ENCODE data around the gene NRXN3. TPM values are rescaled to one million over a fixed set of nuclear protein-coding genes. Genes with fewer than 3 reads are reported as not detected.

NRXN3 gene
- total and polyA plus RNA-seq, 4 donors = 0.07 to 1.2 (median 0.23) TPM

DNA sequence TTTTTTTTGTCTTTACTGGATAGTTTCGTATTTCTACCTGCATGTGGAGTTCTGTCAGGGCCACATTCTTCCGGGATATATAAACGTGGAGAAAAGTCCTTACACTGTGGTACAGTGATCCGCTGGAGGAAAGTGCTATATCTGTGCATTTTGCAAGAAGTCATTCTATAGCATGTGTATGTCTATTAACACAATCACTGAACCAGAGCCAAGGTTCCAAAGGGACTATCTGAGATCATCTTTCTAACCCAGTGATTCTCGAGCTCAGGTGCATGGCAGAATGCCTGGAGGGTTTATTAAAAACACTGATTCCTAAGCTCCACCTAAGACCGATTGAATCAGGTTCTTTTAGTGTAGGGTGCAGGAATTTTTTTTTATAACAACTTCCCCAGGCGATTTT lies 354.0 kb downstream of the NRXN3 start:
- Histone ChIP-seq H3K9me3 (ENCODE audit: control insufficient read depth in 4 of 4, low read length in 3 of 4) (no peaks in the 10 kb centered on the region), H3K4me3 (ENCODE audit: low read depth in 1 of 3, low read length in 3 of 3) (no peak overlapping the region), H3K4me1 (ENCODE audit: control insufficient read depth in 4 of 4, insufficient read depth in 4 of 4, low read length in 3 of 4) (no peaks in the 10 kb centered on the region), H3K36me3 (ENCODE audit: control insufficient read depth in 4 of 4, insufficient read depth in 3 of 4, low read depth in 1 of 4, low read length in 3 of 4) (no peaks in the 10 kb centered on the region), H3K27ac (ENCODE audit: low read depth in 1 of 2, low read length in 2 of 2) (no peak overlapping the region), H3K27me3 (ENCODE audit: control insufficient read depth in 4 of 4, insufficient read depth in 4 of 4, low read length in 3 of 4) (no peaks in the 10 kb centered on the region), H3K9ac (ENCODE audit: low read depth in 1 of 2, low read length in 2 of 2) (no peak overlapping the region)
- DNase-seq (ENCODE audit: low spot score) = no peak
- TF ChIP-seq, protein P1, sequence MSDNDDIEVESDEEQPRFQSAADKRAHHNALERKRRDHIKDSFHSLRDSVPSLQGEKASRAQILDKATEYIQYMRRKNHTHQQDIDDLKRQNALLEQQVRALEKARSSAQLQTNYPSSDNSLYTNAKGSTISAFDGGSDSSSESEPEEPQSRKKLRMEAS (IDR thresholded peaks at IDR 0.05) = no peak
- TF ChIP-seq SP1 (IDR thresholded peaks at IDR 0.05) (no peak), FOXA1 (IDR thresholded peaks at IDR 0.05) (no peak), HNF4G (IDR thresholded peaks at IDR 0.05) (no peak), JUND (IDR thresholded peaks at IDR 0.05) (no peak)
- 69% methylated on average over 7 of the region's 7 CpGs for WGBS

DNA sequence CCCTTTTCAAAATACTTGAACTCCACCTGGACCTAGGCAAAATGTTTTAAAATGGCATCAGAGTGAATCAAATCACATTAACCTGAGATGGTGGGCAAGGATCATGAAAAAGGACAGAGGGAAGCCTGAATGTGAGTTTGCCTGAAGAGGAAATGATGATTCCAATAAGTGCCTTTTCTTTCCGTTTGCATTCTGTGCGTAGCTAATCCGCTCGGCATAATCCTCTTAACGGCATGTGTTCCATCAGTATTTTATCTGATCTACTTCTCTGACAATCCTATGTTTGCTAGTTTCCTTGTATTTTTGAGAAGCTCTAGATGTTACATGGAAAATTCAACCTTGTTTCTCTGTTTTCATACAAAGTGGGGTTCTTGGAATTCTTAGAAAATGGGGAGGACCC lies 354.6 kb downstream of the NRXN3 start:
- DNase-seq (ENCODE audit: low spot score) = no peak
- H3K9ac ChIP-seq (ENCODE audit: low read depth in 1 of 2, low read length in 2 of 2) = no peak overlapping the region
- 87% methylated on average over 5 of the region's 5 CpGs for WGBS
- TF ChIP-seq TAF1 (conservative IDR thresholded peaks at IDR 0.05) = no peak
- no peak for TF ChIP-seq GABPA (IDR thresholded peaks at IDR 0.05 in 1 of 2, conservative IDR thresholded peaks at IDR 0.05 in 1 of 2)
- no peak for TF ChIP-seq NR2F2 (IDR thresholded peaks at IDR 0.05)
- H3K4me3 ChIP-seq (ENCODE audit: low read depth in 1 of 3, low read length in 3 of 3) = no peak overlapping the region
- no peaks in the 10 kb centered on the region for H3K36me3 ChIP-seq (ENCODE audit: control insufficient read depth in 4 of 4, insufficient read depth in 3 of 4, low read depth in 1 of 4, low read length in 3 of 4)
- H3K4me1 ChIP-seq (ENCODE audit: control insufficient read depth in 4 of 4, insufficient read depth in 4 of 4, low read length in 3 of 4) = no peaks in the 10 kb centered on the region
- H3K9me3 ChIP-seq (ENCODE audit: control insufficient read depth in 4 of 4, low read length in 3 of 4) = no peaks in the 10 kb centered on the region
- no peaks in the 10 kb centered on the region for H3K27me3 ChIP-seq (ENCODE audit: control insufficient read depth in 4 of 4, insufficient read depth in 4 of 4, low read length in 3 of 4)
- no peak overlapping the region for H3K27ac ChIP-seq (ENCODE audit: low read depth in 1 of 2, low read length in 2 of 2)

DNA sequence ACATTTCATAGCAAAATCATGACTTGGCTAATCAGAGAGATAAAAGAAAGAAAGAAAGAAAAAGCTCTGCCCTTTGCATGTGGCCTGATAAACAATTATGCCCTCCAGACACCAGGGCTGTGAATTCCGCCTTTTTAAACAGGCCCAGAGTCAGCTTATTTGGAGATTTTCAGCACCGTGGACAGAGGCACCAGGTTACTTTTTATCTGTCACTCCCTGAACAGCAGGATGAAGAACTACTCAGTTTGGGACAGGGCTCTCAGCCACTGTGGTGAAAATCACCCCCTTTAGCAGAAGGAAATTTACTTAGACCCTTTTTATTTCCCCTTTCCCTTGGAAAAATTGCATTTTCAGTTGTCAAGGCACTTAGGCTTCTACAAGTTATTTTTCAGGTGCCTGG lies 359.9 kb downstream of the NRXN3 start:
- no peaks in the 10 kb centered on the region for H3K36me3 ChIP-seq (ENCODE audit: control insufficient read depth in 4 of 4, insufficient read depth in 3 of 4, low read depth in 1 of 4, low read length in 3 of 4)
- DNase-seq (ENCODE audit: low spot score) = no peak
- no peak overlapping the region for H3K4me3 ChIP-seq (ENCODE audit: low read depth in 1 of 3, low read length in 3 of 3)
- no peaks in the 10 kb centered on the region for H3K27me3 ChIP-seq (ENCODE audit: control insufficient read depth in 4 of 4, insufficient read depth in 4 of 4, low read length in 3 of 4)
- TF ChIP-seq, protein P2, sequence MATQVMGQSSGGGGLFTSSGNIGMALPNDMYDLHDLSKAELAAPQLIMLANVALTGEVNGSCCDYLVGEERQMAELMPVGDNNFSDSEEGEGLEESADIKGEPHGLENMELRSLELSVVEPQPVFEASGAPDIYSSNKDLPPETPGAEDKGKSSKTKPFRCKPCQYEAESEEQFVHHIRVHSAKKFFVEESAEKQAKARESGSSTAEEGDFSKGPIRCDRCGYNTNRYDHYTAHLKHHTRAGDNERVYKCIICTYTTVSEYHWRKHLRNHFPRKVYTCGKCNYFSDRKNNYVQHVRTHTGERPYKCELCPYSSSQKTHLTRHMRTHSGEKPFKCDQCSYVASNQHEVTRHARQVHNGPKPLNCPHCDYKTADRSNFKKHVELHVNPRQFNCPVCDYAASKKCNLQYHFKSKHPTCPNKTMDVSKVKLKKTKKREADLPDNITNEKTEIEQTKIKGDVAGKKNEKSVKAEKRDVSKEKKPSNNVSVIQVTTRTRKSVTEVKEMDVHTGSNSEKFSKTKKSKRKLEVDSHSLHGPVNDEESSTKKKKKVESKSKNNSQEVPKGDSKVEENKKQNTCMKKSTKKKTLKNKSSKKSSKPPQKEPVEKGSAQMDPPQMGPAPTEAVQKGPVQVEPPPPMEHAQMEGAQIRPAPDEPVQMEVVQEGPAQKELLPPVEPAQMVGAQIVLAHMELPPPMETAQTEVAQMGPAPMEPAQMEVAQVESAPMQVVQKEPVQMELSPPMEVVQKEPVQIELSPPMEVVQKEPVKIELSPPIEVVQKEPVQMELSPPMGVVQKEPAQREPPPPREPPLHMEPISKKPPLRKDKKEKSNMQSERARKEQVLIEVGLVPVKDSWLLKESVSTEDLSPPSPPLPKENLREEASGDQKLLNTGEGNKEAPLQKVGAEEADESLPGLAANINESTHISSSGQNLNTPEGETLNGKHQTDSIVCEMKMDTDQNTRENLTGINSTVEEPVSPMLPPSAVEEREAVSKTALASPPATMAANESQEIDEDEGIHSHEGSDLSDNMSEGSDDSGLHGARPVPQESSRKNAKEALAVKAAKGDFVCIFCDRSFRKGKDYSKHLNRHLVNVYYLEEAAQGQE (IDR thresholded peaks at IDR 0.05) = peak; percentile 99
- TF ChIP-seq NR2F2 (IDR thresholded peaks at IDR 0.05) = no peak
- no peak overlapping the region for H3K9ac ChIP-seq (ENCODE audit: low read depth in 1 of 2, low read length in 2 of 2)
- H3K27ac ChIP-seq (ENCODE audit: low read depth in 1 of 2, low read length in 2 of 2) = no peak overlapping the region
- WGBS = 15% methylated on average over 2 of the region's 2 CpGs
- H3K9me3 ChIP-seq (ENCODE audit: control insufficient read depth in 4 of 4, low read length in 3 of 4) = no peaks in the 10 kb centered on the region
- no peaks in the 10 kb centered on the region for H3K4me1 ChIP-seq (ENCODE audit: control insufficient read depth in 4 of 4, insufficient read depth in 4 of 4, low read length in 3 of 4)

DNA sequence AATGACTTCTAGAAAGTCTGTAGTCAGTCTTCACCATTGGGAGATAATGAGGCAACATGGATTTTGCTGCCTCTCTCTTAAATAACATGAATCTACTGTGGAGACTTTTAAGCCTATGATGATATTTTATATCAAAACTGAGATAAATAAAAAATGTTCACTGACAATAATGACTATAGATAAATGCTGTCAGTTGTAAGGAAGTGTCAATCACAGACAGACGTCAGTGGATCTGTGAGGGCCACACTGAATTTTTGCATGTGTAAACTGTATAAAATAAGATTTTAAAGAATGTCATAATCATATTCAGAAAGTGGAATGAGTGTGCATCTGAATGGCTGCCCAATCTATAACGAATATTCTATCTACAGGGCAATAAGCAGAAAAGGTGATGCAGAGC lies 364.0 kb downstream of the NRXN3 start:
- TF ChIP-seq, protein P3, sequence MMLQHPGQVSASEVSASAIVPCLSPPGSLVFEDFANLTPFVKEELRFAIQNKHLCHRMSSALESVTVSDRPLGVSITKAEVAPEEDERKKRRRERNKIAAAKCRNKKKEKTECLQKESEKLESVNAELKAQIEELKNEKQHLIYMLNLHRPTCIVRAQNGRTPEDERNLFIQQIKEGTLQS (IDR thresholded peaks at IDR 0.05) = no peak
- TF ChIP-seq TAF1 (conservative IDR thresholded peaks at IDR 0.05) (no peak), FOXA1 (IDR thresholded peaks at IDR 0.05) (no peak), JUND (IDR thresholded peaks at IDR 0.05) (no peak), NR2F2 (IDR thresholded peaks at IDR 0.05) (no peak), RXRA (IDR thresholded peaks at IDR 0.05) (no peak), FOXA2 (IDR thresholded peaks at IDR 0.05) (no peak), GABPA (IDR thresholded peaks at IDR 0.05 in 1 of 2, conservative IDR thresholded peaks at IDR 0.05 in 1 of 2) (no peak), EGR1 (IDR thresholded peaks at IDR 0.05; ENCODE audit: low read depth in 2 of 2) (no peak)
- TF ChIP-seq, protein P4, sequence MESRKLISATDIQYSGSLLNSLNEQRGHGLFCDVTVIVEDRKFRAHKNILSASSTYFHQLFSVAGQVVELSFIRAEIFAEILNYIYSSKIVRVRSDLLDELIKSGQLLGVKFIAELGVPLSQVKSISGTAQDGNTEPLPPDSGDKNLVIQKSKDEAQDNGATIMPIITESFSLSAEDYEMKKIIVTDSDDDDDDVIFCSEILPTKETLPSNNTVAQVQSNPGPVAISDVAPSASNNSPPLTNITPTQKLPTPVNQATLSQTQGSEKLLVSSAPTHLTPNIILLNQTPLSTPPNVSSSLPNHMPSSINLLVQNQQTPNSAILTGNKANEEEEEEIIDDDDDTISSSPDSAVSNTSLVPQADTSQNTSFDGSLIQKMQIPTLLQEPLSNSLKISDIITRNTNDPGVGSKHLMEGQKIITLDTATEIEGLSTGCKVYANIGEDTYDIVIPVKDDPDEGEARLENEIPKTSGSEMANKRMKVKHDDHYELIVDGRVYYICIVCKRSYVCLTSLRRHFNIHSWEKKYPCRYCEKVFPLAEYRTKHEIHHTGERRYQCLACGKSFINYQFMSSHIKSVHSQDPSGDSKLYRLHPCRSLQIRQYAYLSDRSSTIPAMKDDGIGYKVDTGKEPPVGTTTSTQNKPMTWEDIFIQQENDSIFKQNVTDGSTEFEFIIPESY (IDR thresholded peaks at IDR 0.05) = no peak
- TF ChIP-seq, protein P2 (IDR thresholded peaks at IDR 0.05) = no peak

More for the DNA sequence above, 364.0 kb downstream of the NRXN3 start:
- Histone ChIP-seq H3K9me3 (ENCODE audit: control insufficient read depth in 4 of 4, low read length in 3 of 4) (no peaks in the 10 kb centered on the region), H3K4me1 (ENCODE audit: control insufficient read depth in 4 of 4, insufficient read depth in 4 of 4, low read length in 3 of 4) (no peaks in the 10 kb centered on the region), H3K27ac (ENCODE audit: low read depth in 1 of 2, low read length in 2 of 2) (no peak overlapping the region), H3K4me3 (ENCODE audit: low read depth in 1 of 3, low read length in 3 of 3) (no peak overlapping the region), H3K27me3 (ENCODE audit: control insufficient read depth in 4 of 4, insufficient read depth in 4 of 4, low read length in 3 of 4) (no peaks in the 10 kb centered on the region), H3K9ac (ENCODE audit: low read depth in 1 of 2, low read length in 2 of 2) (no peak overlapping the region), H3K36me3 (ENCODE audit: control insufficient read depth in 4 of 4, insufficient read depth in 3 of 4, low read depth in 1 of 4, low read length in 3 of 4) (no peaks in the 10 kb centered on the region)
- 54% methylated on average over 2 of the region's 2 CpGs for WGBS
- no peak for DNase-seq (ENCODE audit: low spot score)
